H9 (cell line): ENCODE measurements around the gene XCR1. TPM values are rescaled to one million over a fixed set of nuclear protein-coding genes. Genes with fewer than 3 reads are reported as not detected.

Experiments used
- DNase-seq: peaks from one replicate; pipeline ENCODE4 v3.0.0-alpha.2; 2017
- H2AFZ ChIP-seq: one replicate; pipeline ENCODE4 v1.6.1; 2013; ENCODE audit warnings: mild to moderate bottlenecking, low read length, control low read depth, moderate library complexity
- H2AK5ac ChIP-seq: 2 replicates; pipeline ENCODE4 v1.6.1; 2013; ENCODE audit warnings: low read length, control low read depth, mixed read lengths; ENCODE audit not compliant: insufficient read length
- H2BK120ac ChIP-seq: one replicate; pipeline ENCODE4 v1.6.1; 2013; ENCODE audit warnings: low read depth, mild to moderate bottlenecking, low read length, control low read depth, inconsistent platforms; ENCODE audit not compliant: poor library complexity, severe bottlenecking
- H2BK12ac ChIP-seq: 2 replicates; pipeline ENCODE4 v1.6.1; 2013; ENCODE audit warnings: low read length, control low read depth, mixed read lengths, low read depth; ENCODE audit not compliant: insufficient read length
- H2BK15ac ChIP-seq: 2 replicates; pipeline ENCODE4 v1.6.1; 2013; ENCODE audit warnings: low read depth, low read length, control low read depth
- H2BK20ac ChIP-seq: one replicate; pipeline ENCODE4 v1.6.1; 2013; ENCODE audit warnings: low read depth, mild to moderate bottlenecking, low read length, control low read depth, inconsistent platforms; ENCODE audit not compliant: poor library complexity, severe bottlenecking
- H2BK5ac ChIP-seq: 2 replicates; pipeline ENCODE4 v1.6.1; 2013; ENCODE audit warnings: low read length, control low read depth, mixed read lengths; ENCODE audit not compliant: insufficient read length
- H3K14ac ChIP-seq: 2 replicates; pipeline ENCODE4 v1.6.1; 2013; ENCODE audit warnings: low read length, control low read depth; ENCODE audit not compliant: insufficient read depth
- H3K18ac ChIP-seq: 2 replicates; pipeline ENCODE4 v1.6.1; 2013; ENCODE audit warnings: low read depth, mild to moderate bottlenecking, mixed read lengths, low read length, control low read depth; ENCODE audit not compliant: insufficient read length
- H3K23ac ChIP-seq: 2 replicates; pipeline ENCODE4 v1.6.1; 2013; ENCODE audit warnings: low read length, control low read depth, mixed read lengths, low read depth; ENCODE audit not compliant: insufficient read length
- H3K23me2 ChIP-seq: 2 replicates; pipeline ENCODE4 v1.6.1; 2013; ENCODE audit warnings: low read depth, mild to moderate bottlenecking, mixed read lengths, low read length, control low read depth; ENCODE audit not compliant: insufficient read length, poor library complexity, severe bottlenecking
- H3K27ac ChIP-seq: 2 replicates; pipeline ENCODE4 v1.5.1; 2013; ENCODE audit warnings: low read length, control low read depth, mixed read lengths, low read depth; ENCODE audit not compliant: insufficient read length
- H3K27me3 ChIP-seq: 2 replicates; pipeline ENCODE4 v1.6.1; 2013; ENCODE audit warnings: low read length, control low read depth, inconsistent platforms; ENCODE audit not compliant: insufficient read depth
- H3K4ac ChIP-seq: 2 replicates; pipeline ENCODE4 v1.6.1; 2013; ENCODE audit warnings: low read depth, mild to moderate bottlenecking, control low read depth, inconsistent platforms, low read length, moderate library complexity
- H3K4me1 ChIP-seq: 2 replicates; pipeline ENCODE4 v1.6.1; 2013; ENCODE audit warnings: low read length, control low read depth, inconsistent platforms; ENCODE audit not compliant: insufficient read depth
- H3K4me2 ChIP-seq: 2 replicates; pipeline ENCODE4 v1.6.1; 2013; ENCODE audit warnings: low read length, control low read depth, mixed read lengths; ENCODE audit not compliant: insufficient read length, insufficient read depth
- H3K56ac ChIP-seq: 2 replicates; pipeline ENCODE4 v1.6.1; 2013; ENCODE audit warnings: low read depth, mild to moderate bottlenecking, mixed read lengths, low read length, control low read depth; ENCODE audit not compliant: insufficient read length
- H3K79me1 ChIP-seq: 2 replicates; pipeline ENCODE4 v1.6.1; 2013; ENCODE audit warnings: low read depth, mild to moderate bottlenecking, moderate library complexity, low read length, control low read depth, inconsistent platforms; ENCODE audit not compliant: insufficient read depth, poor library complexity, severe bottlenecking
- H3K79me2 ChIP-seq: 2 replicates; pipeline ENCODE4 v1.6.1; 2013; ENCODE audit warnings: low read length, control low read depth, inconsistent platforms; ENCODE audit not compliant: insufficient read depth
- H3K9ac ChIP-seq: 2 replicates; pipeline ENCODE4 v1.6.1; 2013; ENCODE audit warnings: low read length, control low read depth, mixed read lengths; ENCODE audit not compliant: insufficient read length; ENCODE audit errors: extremely low read depth
- H3K9me3 ChIP-seq: one replicate; pipeline ENCODE4 v1.6.1; 2013; ENCODE audit warnings: low read depth, low read length, inconsistent platforms; ENCODE audit not compliant: control insufficient read depth
- H3T11ph ChIP-seq: one replicate; pipeline ENCODE4 v1.6.1; 2013; ENCODE audit warnings: mild to moderate bottlenecking, low read length, control low read depth, inconsistent platforms
- H4K20me1 ChIP-seq: one replicate; pipeline ENCODE4 v1.6.1; 2013; ENCODE audit not compliant: control insufficient read depth, insufficient read length, insufficient read depth
- H4K5ac ChIP-seq: 2 replicates; pipeline ENCODE4 v1.6.1; 2013; ENCODE audit warnings: low read depth, mild to moderate bottlenecking, mixed read lengths, low read length, control low read depth; ENCODE audit not compliant: insufficient read length
- H4K8ac ChIP-seq: replicated peaks from 2 replicates; pipeline ENCODE4 v1.6.1; 2013; ENCODE audit warnings: low read length, control low read depth, mixed read lengths, low read depth; ENCODE audit not compliant: insufficient read length
- H4K91ac ChIP-seq: 2 replicates; pipeline ENCODE4 v1.6.1; 2013; ENCODE audit warnings: low read depth, mild to moderate bottlenecking, moderate library complexity, mixed read lengths, low read length, control low read depth; ENCODE audit not compliant: insufficient read length
- H3K27ac Mint-ChIP-seq, 3 experiments: 2 replicates in 2 of 3; 3 replicates in 1 of 3; pipeline ENCODE4 v1.8.0; 2020 to 2021; ENCODE audit warnings: mixed read lengths in 3 of 3, mild to moderate bottlenecking in 1 of 3, moderate library complexity in 1 of 3
- H3K27me3 Mint-ChIP-seq: 2 replicates; pipeline ENCODE4 v1.8.0; 2021; ENCODE audit warnings: low read depth, mild to moderate bottlenecking, moderate library complexity, mixed read lengths
- H3K36me3 Mint-ChIP-seq, 3 experiments: 2 replicates in 2 of 3; 3 replicates in 1 of 3; pipeline ENCODE4 v1.8.0; 2020 to 2021; ENCODE audit warnings: low read depth in 3 of 3, mixed read lengths in 3 of 3; ENCODE audit not compliant: insufficient read depth in 1 of 3
- H3K4me1 Mint-ChIP-seq, 2 experiments: 2 replicates each; pipeline ENCODE4 v1.8.0; 2020; ENCODE audit warnings: mixed read lengths in 2 of 2
- H3K4me3 Mint-ChIP-seq, 2 experiments: 2 replicates in 1 of 2; 3 replicates in 1 of 2; pipeline ENCODE4 v1.8.0; 2020 to 2021; ENCODE audit warnings: mild to moderate bottlenecking in 2 of 2, mixed read lengths in 2 of 2, moderate library complexity in 1 of 2
- H3K9me3 Mint-ChIP-seq, 2 experiments: 2 replicates in 1 of 2; 3 replicates in 1 of 2; pipeline ENCODE4 v1.8.0; 2020; ENCODE audit warnings: mild to moderate bottlenecking in 2 of 2, mixed read lengths in 2 of 2, moderate library complexity in 1 of 2
- WGBS: extraction: QIAGEN DNeasy Blood & Tissue Kit; methylation state at CpG from one replicate; pipeline ENCODE4 v1.1.7; 2013; ENCODE audit warnings: missing lambda C conversion rate, low lambda C conversion rate, mixed read lengths; ENCODE audit not compliant: insufficient read length; ENCODE audit errors: extremely low coverage; 5-methylcytosine and 5-hydroxymethylcytosine counted together
- total RNA-seq: library from RNA; stranded (reverse); gene quantifications from 2 replicates; pipeline ENCODE4 v1.2.1, GENCODE V29; 2021
- TF ChIP-seq, protein P1 (sequence below): fragments of 200-600 bp; sonication (generic); conservative IDR thresholded peaks from 3 replicates; pipeline ENCODE4 v1.8.0; 2021; ENCODE audit warnings: antibody characterized with exemption, mild to moderate bottlenecking

Gene XCR1
- total RNA-seq, 1 experiment from 2014 or later, result not detected

DNA sequence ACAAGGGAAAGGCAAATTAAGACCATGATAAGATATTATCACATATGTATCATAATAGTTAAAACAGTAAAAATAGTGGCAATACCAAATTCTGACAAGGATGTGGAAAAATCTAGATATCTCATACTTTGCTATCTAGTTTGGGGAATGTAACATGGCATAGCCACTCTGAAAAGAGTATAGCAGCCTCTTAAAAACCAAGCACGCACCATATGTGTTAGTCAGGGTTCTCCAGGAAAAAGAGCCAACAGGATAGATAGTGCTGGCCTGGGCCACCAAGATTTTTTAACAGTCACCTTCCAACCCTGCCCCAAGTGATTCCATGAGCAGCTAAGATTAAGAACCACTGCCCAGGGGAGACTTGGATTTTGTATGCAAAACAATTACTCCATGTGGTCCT, 48.5 kb upstream of the XCR1 start:
- H3K18ac ChIP-seq, result no peak overlapping the region
- H2BK120ac ChIP-seq, result no peak overlapping the region
- H2AFZ ChIP-seq, result no peak overlapping the region
- WGBS, result no CpG with 5 or more reads among the region's 1 CpG
- TF ChIP-seq, protein P1, sequence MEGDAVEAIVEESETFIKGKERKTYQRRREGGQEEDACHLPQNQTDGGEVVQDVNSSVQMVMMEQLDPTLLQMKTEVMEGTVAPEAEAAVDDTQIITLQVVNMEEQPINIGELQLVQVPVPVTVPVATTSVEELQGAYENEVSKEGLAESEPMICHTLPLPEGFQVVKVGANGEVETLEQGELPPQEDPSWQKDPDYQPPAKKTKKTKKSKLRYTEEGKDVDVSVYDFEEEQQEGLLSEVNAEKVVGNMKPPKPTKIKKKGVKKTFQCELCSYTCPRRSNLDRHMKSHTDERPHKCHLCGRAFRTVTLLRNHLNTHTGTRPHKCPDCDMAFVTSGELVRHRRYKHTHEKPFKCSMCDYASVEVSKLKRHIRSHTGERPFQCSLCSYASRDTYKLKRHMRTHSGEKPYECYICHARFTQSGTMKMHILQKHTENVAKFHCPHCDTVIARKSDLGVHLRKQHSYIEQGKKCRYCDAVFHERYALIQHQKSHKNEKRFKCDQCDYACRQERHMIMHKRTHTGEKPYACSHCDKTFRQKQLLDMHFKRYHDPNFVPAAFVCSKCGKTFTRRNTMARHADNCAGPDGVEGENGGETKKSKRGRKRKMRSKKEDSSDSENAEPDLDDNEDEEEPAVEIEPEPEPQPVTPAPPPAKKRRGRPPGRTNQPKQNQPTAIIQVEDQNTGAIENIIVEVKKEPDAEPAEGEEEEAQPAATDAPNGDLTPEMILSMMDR, result no peak
- H4K20me1 ChIP-seq, result no peaks in the 10 kb centered on the region
- no peak overlapping the region for H2BK12ac ChIP-seq
- H3K56ac ChIP-seq, result no peak overlapping the region
- no peak overlapping the region for H3K14ac ChIP-seq
- no peak overlapping the region for H2AK5ac ChIP-seq
- no peak overlapping the region for H2BK20ac ChIP-seq
- peaks cover 13 to 15% of the 10 kb centered on the region in 2 experiments for H3K9me3 Mint-ChIP-seq
- H4K5ac ChIP-seq, result no peak overlapping the region
- H3K9me3 ChIP-seq, result peaks cover 5% of the 10 kb centered on the region
- H3T11ph ChIP-seq, result no peak overlapping the region
- H3K36me3 Mint-ChIP-seq, result peaks cover 0 to 4% (median 2%) of the 10 kb centered on the region in 3 experiments; a peak in 5 of 7 replicates
- H3K9ac ChIP-seq, result no peak overlapping the region
- H3K79me1 ChIP-seq, result no peaks in the 10 kb centered on the region
- H2BK5ac ChIP-seq, result no peak overlapping the region
- no peak overlapping the region for H2BK15ac ChIP-seq
- DNase-seq, result no peak
- no peaks in the 10 kb centered on the region for H3K4me1 ChIP-seq
- no peak overlapping the region for H4K91ac ChIP-seq
- no peak overlapping the region for H3K27ac ChIP-seq
- no peak overlapping the region for H3K4me3 Mint-ChIP-seq
- no peak overlapping the region for H3K27ac Mint-ChIP-seq
- no peak overlapping the region for H3K4ac ChIP-seq
- H3K27me3 Mint-ChIP-seq, result peaks cover 5% of the 10 kb centered on the region; the same call in 1 of the 2 replicates
- H3K23me2 ChIP-seq, result no peaks in the 10 kb centered on the region
- H3K4me1 Mint-ChIP-seq, result no peaks in the 10 kb centered on the region; a peak in 1 of 4 replicates
- no peak overlapping the region for H3K4me2 ChIP-seq
- no peak overlapping the region for H4K8ac ChIP-seq
- no peak overlapping the region for H3K23ac ChIP-seq
- H3K27me3 ChIP-seq, result no peaks in the 10 kb centered on the region
- H3K79me2 ChIP-seq, result no peaks in the 10 kb centered on the region
